Thyroid gland (tissue), 4 donors: ENCODE measurements around the gene RB1.

ENCODE experiments used
- POLR2A ChIP-seq, 2 donors: fragments of 450-650 bp; IDR thresholded peaks; one replicate each; pipeline ENCODE4 v1.6.1; 2017; ENCODE audit warnings: antibody characterized with exemption in 2 of 2, mild to moderate bottlenecking in 2 of 2, moderate library complexity in 1 of 2
- TF ChIP-seq, protein P1 (sequence below), 6 experiments: fragments of 200-600 bp in 3 of 6; fragments of 450-650 bp in 3 of 6; sonication (generic) in 3 of 6; IDR thresholded peaks; one replicate each; pipeline ENCODE4 v1.5.1; 2016 to 2019; ENCODE audit warnings: antibody characterized with exemption in 6 of 6, mild to moderate bottlenecking in 2 of 6, inconsistent platforms in 1 of 6, moderate library complexity in 1 of 6

DNA sequence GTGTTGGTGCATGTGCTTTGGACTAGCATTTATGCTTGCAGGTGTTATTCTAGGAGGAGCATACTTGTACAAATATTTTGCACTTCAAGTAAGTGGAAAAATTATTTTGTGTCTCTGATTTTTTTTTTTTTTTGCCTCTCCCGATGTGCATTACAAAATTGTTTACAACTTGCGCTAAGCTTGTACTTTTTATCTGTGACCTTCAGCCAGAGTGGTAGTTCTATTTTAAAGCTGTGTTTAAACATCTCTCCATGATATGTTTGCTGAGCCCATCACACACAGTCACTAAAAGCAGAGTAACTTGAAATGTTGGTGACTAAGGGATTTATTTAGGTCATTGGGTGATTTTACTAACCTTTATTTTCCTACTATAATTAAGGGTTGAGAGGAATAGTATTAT is 49.7 kb upstream of the RB1 start:
- TF ChIP-seq, protein P1, sequence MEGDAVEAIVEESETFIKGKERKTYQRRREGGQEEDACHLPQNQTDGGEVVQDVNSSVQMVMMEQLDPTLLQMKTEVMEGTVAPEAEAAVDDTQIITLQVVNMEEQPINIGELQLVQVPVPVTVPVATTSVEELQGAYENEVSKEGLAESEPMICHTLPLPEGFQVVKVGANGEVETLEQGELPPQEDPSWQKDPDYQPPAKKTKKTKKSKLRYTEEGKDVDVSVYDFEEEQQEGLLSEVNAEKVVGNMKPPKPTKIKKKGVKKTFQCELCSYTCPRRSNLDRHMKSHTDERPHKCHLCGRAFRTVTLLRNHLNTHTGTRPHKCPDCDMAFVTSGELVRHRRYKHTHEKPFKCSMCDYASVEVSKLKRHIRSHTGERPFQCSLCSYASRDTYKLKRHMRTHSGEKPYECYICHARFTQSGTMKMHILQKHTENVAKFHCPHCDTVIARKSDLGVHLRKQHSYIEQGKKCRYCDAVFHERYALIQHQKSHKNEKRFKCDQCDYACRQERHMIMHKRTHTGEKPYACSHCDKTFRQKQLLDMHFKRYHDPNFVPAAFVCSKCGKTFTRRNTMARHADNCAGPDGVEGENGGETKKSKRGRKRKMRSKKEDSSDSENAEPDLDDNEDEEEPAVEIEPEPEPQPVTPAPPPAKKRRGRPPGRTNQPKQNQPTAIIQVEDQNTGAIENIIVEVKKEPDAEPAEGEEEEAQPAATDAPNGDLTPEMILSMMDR (IDR thresholded peaks at IDR 0.05) = no peak
- TF ChIP-seq POLR2A (IDR thresholded peaks at IDR 0.05) = no peak
